ENCODE results near the gene CREBBP.

Gene CREBBP

DNA sequence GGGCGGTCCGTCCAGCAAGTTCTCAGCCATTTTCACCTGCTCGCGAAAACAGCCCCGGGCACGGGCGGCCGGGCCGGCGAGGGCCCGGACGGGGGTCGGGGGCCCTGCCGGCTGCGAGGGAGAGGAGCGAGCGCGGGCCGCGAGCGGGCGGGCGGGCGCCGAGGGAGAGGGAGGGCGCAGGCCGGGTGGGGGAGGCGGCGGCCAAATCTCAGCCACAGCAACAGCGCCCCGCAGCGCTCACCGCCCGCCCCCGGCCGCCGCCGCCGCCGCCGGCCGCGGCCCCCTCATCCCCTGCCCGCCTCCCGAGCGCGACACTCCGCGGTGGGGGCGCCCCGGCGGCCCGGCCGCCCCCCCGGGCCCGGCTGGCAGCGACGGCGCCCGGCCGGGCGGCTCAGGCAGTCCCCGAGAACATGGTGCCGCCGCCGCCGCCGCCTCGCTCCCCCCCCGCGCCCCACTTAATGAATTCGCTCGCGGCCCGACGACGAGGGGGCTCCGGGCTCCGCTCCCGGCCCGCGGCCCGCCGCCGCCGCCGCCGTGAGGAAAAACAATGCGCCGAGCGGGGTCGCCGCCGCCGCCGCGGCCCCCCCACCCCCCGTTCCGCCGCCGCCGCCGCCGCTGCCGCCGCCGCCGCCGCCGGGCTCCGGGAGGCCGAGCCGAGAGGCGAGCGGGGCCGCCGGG, 487 bp downstream of the CREBBP start:
- DNase-seq (ENCODE audit: low read depth), result peak; percentile 48

DNA sequence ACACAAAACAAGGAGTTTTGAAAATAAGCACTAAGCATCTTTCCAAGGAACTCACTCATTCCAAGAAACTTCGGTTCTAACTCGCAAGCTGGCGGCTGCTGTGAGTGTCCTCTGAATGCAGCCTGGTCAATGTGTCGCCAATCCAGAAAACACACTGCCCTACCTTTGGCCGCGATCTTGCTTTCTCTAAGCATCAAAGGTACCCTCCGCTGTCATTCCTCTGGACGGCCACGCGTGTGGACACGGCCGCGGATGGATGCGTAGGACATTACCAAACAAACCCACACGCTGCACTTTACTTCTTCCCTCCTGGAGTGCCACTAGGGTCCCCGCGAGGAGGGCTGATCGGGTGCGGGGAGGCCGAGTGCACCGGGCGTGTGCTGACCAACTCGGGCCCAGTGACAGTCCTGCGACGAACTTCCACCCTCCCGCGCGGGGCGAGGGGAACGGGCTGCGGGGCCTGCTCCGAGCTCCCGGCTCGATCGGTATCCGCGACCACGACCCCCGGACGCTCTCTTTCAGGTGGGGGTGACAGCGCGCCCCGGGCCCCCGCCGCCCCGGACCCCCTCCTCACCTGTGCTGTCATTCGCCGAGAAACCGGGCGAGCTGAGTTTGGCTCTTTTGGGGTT, 1.1 kb downstream of the CREBBP start:
- no peak for DNase-seq (ENCODE audit: low read depth)

DNA sequence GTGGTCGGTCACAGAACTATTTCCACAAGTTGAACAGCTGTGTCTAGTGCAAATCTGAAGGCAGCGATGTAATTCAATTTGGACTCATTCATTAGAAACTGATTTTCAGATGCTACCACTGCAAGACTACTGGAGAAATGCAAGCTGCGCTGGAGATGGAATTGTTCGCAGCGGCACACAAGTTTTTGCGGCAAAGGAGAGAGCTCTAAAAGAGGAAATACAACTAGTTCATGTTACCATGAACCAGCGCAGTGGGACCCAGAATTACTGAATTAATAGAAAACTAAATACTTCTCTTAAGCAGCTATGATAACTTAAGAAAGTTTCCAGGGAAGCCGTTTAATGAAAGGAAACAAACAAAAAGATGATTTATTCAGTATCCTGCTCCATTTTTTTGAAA, 1.9 kb downstream of the CREBBP start:
- no peak for DNase-seq (ENCODE audit: low read depth)

DNA sequence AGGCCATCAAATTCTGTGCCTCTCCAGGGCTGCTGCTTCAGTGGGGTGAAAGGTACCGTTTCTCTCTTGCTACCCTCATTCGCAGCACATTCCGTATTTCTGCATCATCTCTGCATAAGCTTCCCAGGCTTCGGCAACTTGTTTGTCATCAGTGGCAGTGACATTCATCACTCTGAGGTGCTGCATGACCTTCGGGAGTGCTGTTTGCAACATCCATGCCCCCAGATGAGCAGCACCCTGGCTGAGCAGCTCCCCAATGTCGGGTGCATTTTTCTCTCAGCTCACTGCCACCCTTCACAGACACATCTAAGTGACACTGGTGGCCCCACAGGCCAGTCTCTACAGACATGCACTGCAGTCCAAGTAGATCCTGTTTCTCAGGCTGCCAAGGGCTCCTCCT, 3.8 kb downstream of the CREBBP start:
- DNase-seq (ENCODE audit: low read depth), result no peak

DNA sequence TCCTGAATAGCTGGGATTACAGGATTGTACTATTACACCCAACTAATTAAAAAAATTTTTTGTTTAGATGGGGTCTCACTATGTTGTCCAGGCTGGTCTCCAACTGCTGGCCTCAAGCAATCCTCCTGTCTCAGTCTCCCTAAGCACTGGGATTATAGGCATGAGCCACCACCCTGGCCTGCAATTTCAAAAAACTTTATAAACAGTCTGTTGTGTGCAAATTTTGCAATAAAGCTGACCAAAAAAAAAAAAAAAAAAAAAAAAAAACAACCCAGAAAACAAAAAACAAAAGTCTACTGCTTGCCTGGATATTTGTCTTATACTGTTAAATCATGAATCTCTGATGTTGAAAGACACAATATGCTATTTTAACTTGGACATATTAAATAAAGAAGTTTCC, 4.4 kb downstream of the CREBBP start:
- no peak for DNase-seq (ENCODE audit: low read depth)

DNA sequence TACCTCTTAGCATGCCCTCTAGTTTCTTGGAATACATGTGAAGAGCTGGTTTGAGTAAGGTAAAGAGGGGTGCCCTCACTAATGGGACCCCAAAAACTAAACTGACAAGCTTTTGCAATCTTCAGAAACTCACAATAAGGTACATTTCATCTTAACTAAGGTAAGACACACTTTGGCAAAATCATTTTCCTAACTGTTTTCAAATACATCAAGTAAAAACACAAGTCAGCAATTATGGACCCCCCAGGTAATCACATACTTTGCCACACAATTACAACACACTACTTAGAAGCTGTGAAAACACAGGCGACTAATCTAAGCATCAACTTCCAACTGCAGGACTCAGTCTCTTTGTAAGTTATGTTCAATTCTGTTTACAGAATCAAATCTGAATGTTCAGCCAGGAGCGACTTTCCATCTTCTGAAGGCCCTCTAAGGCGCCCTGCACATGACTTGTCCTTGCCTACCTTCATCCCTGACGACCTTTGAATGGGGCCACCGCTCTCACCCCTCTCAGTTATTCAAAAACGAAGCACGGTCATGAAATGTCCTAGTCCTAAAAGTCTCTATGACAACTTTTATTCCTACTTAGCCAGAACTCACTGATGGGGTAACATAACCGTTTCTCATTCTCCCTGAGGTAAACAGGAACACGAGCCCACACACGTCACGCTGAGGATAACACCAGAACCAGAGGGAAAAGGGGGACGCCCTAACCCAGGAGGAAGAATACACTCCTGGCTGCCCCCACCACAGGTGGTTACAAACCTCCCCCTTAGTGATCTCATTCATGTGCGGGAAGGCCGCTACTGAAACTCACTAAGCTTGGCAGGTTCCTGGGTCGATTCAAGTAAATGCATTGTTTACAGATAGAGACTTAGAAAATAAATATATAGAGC, 5.5 kb downstream of the CREBBP start:
- no peak for DNase-seq (ENCODE audit: low read depth)

DNA sequence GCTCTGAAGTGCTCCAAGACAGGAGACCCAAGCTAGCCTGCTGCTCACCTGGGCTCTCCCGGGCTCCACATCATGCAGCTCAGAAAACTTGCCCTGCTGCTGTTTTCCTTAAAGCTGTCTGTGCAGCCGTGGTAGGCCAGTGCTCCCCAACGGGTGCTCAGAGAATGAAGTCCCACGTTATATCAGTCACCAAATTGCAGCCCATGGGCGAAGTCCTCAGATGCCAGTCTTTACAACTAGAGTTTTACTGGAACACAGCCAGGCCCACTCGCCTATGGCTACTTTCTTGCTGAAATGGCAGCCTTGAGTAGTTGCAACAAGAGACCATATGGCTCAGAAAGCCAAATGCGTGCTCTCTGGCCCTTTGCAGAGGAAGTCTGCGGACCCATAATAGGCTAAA, 6.3 kb downstream of the CREBBP start:
- DNase-seq (ENCODE audit: low read depth), result no peak

DNA sequence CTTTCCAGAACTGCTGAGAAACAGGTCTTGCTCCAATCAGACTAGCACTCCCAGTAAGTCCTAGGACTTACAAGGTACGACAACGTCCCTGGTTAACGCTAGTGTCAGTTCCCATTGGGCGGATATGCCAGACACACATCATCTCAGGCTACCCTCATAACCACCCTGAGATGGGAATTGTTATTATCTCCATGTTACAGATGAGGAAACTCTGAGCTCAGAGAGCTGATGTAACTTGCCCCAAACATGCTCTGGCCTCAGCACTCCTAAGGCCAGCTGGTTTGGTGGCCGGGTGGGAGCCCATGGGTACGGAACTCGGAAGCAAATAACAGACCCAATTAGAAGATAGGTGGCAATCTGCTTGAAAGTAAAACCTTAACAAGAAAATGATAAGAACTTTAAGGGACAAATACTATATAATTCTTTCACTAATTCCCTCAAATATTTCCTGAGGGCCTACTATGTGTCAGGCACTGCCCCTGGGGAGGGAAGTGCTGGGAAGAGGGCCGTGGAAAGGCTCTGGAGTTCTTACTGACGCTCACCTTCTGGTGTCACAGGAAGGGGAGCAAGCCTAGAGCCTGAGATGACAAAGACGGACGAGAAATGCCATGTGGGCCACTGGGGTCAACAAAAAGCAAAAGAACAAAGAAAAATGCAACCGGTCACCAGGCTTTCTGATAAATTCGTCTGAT, 6.9 kb downstream of the CREBBP start:
- DNase-seq (ENCODE audit: low read depth), result no peak

DNA sequence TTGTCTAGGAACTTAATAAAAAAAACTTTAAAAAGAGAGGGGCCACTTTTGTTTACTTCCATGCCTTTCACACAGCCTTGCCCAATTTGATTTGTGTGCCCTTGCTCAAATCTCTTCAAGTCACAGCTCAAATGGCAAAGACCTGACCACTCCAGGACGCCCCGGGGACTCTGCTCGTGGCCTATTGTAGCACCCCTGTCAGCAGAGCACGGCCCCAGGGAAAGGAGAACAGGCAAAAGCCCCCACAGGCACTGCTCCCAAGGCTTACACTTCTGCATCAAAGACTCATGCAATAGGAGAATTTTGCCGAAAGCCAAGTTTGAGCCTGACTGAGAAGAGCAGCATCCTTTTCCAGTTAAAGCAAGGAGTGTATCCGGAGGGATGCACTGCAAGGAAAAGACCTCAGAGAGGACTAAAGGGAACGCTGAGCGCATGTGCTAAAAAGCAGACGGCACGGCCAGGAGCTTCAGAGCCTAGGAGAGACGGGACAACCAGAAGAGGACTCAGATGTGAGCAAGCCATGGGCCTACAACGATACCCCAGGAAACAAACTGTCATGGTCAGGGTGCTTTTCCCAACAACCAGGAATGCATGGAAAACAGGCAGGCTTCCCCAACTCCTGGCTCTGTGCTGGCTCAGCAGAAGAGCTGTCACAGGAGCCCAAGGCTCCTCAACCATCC, 8.2 kb downstream of the CREBBP start:
- no peak for DNase-seq (ENCODE audit: low read depth)

DNA sequence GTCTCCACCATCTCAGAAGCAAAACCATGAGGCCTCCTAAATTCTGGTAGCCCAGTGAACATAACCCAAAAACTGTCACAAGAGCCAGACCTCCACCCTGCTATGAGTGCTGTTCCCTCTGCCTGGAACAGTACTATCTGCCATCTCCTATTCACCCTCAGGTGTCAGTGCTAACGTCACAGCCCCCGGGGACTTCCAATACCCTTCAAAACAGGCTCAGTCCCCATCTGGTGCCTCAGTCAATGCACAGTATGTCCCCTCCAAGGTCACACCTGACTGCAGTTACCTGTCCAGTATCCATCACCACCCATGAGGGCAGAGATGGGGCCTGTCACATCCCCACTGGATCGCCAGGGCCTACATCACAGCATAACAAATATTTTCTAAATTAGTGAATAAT, 11.5 kb downstream of the CREBBP start:
- DNase-seq (ENCODE audit: low read depth), result no peak

DNA sequence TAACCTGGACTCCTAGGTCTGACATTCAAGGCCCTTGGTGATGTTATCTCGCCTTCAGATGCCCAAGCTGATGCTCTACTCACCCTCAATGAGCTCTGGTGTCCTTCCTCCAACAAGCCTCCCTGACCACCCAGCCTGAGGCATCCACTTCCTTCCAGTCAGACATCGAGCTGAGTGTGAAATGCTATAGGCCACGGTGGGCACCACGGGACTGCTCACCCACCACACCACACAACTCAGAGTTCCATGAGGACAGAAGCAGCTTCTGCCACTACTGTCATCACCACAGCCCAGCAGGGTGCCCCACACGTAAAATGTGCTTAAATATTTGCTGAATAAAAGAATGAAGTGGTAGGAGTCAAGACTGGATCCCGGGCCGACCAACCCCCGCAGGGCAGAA, 12.0 kb downstream of the CREBBP start:
- no peak for DNase-seq (ENCODE audit: low read depth)

DNA sequence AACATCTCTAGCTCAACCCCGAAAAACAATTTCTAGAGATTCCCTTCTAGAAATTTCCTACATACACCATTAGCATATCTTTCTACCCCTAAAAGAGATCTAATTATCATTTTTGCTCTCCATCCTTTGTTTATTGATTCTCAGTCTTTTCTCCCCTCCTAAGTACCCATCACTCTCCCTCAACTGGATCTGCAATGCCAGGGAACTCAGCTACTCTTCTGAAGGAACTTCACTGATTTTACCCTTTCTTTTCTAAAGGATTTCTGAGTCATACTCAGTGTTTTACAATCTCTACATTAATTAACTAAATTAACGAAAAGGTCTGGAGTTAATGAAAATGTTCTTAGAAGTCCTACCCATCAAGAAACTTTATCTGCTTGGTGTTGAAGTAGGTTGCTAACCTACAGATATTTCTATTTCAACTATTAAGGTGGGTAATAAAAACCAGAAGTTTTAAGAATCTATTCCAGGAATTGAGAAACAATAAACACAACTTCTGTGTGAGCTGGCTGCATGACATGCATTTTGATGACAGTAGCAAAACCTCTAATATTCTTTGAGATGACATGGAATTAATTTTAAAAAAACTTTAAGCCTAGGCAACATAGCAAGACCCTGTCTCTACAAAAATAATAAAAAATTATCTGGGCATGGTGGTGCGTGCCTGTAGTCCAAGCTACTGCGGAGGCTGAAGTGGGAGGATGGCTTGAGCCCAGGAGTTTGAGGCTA, 13.6 kb downstream of the CREBBP start:
- DNase-seq (ENCODE audit: low read depth), result no peak

DNA sequence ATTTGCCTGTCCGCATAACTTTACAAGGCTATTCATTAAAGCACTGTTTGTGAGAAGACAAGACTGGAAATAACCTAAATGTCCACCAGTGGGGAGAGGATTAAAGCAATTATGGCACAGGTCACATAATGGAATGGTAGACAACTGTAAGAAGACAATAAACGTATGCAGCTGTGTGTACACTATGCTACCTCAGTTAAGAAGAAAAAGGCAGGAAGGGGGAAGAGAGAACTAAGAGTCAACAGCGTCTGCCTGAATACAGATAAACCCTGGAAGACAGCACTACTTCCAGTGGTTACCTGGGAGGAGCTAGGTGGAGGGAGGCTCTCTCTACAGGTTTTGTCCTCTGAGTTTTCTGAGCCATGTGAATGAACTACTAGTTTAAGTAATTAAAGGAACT, 15.3 kb downstream of the CREBBP start:
- DNase-seq (ENCODE audit: low read depth), result no peak

DNA sequence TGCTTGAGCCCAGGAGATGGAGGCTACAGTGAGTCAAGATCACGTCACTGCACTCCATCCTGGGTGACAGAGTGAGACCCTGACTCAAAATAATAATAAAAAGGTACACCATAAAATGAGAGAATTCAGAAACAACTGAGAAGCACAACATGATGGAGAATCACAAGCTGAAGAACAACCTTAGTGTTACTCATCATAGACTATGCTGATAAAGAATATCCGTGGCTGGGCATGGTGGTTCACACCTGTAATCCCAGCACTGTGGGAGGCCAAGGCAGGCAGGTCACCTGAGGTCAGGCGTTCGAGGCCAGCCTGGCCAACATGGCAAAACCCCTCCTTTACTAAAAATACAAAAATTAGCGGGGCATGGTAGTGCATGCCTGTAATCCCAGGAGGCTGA, 16.0 kb downstream of the CREBBP start:
- DNase-seq (ENCODE audit: low read depth), result no peak

DNA sequence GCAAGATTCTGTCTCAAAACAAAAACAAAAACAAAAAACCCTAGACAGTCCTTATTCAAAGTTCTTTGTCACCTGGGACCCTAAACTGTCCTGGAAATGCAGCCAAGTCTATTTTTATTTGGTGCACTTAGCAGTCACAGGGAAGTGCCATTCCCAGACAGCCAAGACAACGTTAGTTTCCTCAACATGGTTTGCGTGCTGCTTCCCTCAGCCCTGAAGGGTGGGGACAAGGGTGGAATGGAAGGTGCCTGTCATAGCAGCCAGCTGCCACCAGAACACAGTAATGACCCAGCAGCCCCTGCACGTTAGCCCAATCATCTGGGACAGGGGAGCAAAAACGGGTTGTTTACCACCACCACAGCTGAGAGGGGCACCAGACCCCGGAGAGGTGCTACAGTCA, 16.9 kb downstream of the CREBBP start:
- no peak for DNase-seq (ENCODE audit: low read depth)

DNA sequence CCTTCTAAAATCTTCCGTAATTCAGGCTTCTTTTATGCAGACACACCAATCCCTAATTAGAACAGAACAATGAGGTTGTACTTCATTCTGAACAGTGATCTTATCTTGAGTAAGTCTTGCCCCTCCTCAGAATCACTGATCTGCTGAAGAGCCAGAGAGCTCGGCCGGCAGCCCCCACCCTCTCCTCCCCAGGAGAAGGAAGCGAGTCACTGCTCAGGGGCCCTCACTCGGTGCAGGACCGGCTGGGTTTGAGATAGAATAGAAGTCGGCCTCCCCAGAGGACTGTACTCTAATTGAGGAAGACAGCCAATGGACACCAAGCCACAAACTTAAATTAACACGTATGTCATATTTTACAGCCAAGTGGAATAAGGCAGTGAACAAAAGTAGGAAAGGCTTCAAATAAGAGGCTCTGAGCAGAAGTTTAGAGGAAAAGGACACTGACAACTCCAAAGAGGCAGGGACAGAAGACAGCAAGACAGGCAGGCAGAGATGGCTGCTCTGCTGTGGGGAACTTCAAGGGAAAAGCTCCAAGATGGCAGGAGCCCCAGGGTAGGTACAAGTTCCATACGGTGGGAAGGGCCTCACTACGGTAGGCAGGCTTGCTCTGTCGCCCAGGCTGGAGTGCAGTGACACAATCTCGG, 18.6 kb downstream of the CREBBP start:
- DNase-seq (ENCODE audit: low read depth), result no peak

DNA sequence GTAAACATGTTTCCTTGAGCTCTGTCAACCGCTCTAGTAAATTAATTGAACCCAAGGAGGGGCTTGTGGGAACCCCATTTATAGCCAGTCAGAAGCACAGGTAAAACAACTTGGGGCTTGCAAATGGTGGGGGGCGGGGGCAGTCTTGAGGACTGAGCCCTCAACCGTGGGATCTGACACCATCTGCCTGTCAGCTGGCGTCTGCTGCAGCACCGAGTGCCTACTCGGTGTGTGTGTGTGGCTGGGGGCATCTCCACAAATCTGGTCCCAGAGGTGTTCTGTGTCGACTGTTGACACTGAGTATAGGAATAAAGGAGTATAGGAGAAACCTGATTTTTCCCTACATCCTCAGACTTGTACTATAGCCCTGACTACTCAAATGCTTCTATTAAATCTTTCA, 20.6 kb downstream of the CREBBP start:
- no peak for DNase-seq (ENCODE audit: low read depth)

DNA sequence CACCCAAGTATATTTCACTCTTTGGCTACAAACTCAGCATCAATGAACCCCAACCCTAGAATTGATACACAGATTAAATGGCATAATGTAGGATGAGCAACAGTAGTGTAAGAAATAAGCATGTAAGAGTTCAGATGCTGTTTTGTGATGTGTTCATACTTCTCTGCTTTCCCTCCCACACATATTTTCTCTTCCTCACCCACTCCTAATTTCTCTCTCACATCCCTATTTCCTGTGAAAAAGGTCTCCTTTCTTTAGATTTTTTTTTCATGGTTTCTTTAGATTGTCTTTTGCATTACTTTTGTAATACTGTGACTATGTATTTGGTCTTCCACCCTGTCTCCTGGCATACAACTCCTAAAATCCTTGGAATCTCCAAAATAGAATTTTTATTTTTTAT, 21.7 kb downstream of the CREBBP start:
- no peak for DNase-seq (ENCODE audit: low read depth)

DNA sequence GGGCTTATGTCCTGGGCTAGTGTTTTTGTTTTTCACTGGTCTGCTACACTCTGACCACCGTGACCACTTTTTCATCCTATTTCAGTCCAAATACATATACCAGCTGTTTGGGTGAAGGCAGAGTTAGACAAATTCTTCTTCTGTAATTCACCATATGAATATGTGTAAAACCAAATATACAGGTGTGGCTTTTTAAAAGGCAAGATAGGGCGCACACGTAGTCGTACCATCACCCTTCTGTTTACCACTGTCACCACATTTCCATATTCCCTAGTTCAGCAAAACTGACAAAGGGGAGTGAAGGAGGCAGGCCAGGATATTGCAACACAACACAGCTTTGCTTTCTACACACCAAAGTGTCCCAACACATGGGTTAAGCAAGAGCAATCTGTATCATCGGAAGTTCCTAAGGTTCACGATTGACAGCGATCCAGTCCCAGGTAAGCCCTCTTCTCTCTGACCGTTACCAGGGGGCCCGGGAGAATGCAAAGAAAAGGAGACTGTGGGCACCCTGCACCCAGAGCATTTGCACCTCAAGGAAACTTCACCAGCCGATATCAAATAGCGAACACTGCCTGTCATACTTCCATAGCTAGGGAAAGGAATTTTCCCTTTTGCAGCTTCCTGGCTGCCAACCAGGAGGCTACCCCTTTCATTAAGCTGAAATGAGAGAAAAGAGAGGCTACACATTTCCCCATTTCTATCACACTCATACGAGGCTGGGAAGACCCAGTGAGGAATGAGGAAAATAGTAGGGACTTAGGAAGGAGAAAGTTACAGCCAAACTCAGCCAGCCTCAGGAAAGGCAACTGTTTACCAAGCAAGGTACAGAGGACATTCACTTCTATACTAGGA, 23.1 kb downstream of the CREBBP start:
- no peak for DNase-seq (ENCODE audit: low read depth)
